ENCODE results near the gene CASK. TPM values are rescaled to one million over a fixed set of nuclear protein-coding genes. Genes with fewer than 3 reads are reported as not detected.
A peak's percentile ranks its signal among the peaks of the same experiment; 100 is the strongest.

CASK gene
- total and polyA plus RNA-seq, 2 donors (not counting 1 experiment from before 2014, with no cell fraction given), result 27.4 to 78.3 TPM

- Histone ChIP-seq H3K27me3 (ENCODE audit: control insufficient read depth, insufficient read depth, low read length) (no peaks in the 10 kb centered on the region), H4K20me1 (ENCODE audit: control insufficient read depth, extremely low read depth, insufficient read depth, low read length) (no peaks in the 10 kb centered on the region), H3K4me2 (ENCODE audit: extremely low read depth, insufficient read depth, low read length) (no peak overlapping the region), H3K4me1 (ENCODE audit: control insufficient read depth, extremely low read depth, insufficient read depth, low read length) (no peaks in the 10 kb centered on the region), H3K9me3 (ENCODE audit: control insufficient read depth, insufficient read depth, low read depth, low read length) (no peaks in the 10 kb centered on the region), H2AFZ (ENCODE audit: low read length) (no peak overlapping the region), H3K9ac (ENCODE audit: insufficient read depth, low read length) (no peak overlapping the region), H3K79me2 (ENCODE audit: control insufficient read depth, insufficient read depth, low read length) (no peaks in the 10 kb centered on the region), H3K4me3 (replicated peaks in 1 of 4; ENCODE audit: control extremely low read depth in 1 of 4, insufficient read depth in 1 of 4, low read depth in 3 of 4, low read length in 4 of 4) (no peak overlapping the region), H3K27ac (ENCODE audit: insufficient read depth, low read length) (no peak overlapping the region), H3K36me3 (ENCODE audit: control insufficient read depth, insufficient read depth, low read length) (no peaks in the 10 kb centered on the region)
- DNase-seq (ENCODE audit: low read depth in 2 of 2), result no peak
- no peak for TF ChIP-seq EZH2 (IDR thresholded peaks at IDR 0.05; ENCODE audit: low read length, missing control alignments)
Observed at GRCh38 chrX:41672643-41673042, 250.7 kb downstream of the CASK start.

DNA sequence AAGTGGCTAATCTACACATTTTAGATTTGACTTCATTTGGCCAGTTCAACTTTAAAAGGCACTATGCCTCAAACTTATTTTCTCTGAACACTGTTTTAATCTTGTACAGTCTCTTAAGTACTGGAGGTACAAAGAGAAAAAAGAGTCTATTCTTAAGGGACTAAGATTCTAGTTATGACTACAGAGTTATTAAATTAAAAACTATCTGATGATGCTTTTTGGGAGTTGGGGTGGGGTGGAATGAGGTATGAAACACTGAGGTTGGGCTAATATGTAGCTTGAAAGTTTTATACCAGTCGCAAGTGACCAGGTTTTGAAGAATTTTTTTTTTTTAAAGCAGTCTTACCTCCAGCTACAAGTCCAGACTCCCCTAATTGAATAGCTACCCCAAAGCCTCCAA lies 252.3 kb downstream of the CASK start:
- Histone ChIP-seq H3K36me3 (ENCODE audit: control insufficient read depth, insufficient read depth, low read length) (no peaks in the 10 kb centered on the region), H3K4me2 (ENCODE audit: extremely low read depth, insufficient read depth, low read length) (no peak overlapping the region), H4K20me1 (ENCODE audit: control insufficient read depth, extremely low read depth, insufficient read depth, low read length) (no peaks in the 10 kb centered on the region), H2AFZ (ENCODE audit: low read length) (no peak overlapping the region), H3K9me3 (ENCODE audit: control insufficient read depth, insufficient read depth, low read depth, low read length) (no peaks in the 10 kb centered on the region), H3K9ac (ENCODE audit: insufficient read depth, low read length) (no peak overlapping the region), H3K4me1 (ENCODE audit: control insufficient read depth, extremely low read depth, insufficient read depth, low read length) (no peaks in the 10 kb centered on the region), H3K79me2 (ENCODE audit: control insufficient read depth, insufficient read depth, low read length) (no peaks in the 10 kb centered on the region), H3K27ac (ENCODE audit: insufficient read depth, low read length) (no peak overlapping the region), H3K27me3 (ENCODE audit: control insufficient read depth, insufficient read depth, low read length) (no peaks in the 10 kb centered on the region), H3K4me3 (replicated peaks in 1 of 4; ENCODE audit: control extremely low read depth in 1 of 4, insufficient read depth in 1 of 4, low read depth in 3 of 4, low read length in 4 of 4) (no peak overlapping the region)
- no peak for DNase-seq (ENCODE audit: low read depth in 2 of 2)
- no peak for TF ChIP-seq CTCF (conservative IDR thresholded peaks at IDR 0.05 in 1 of 2, IDR thresholded peaks at IDR 0.05 in 1 of 2; ENCODE audit: low read depth in 1 of 2, low read length in 2 of 2)
- TF ChIP-seq EZH2 (IDR thresholded peaks at IDR 0.05; ENCODE audit: low read length, missing control alignments), result no peak

GRCh38 chrX:41670112-41670511 lies 253.2 kb downstream of the CASK start:
- no peak overlapping the region for H3K4me3 ChIP-seq (replicated peaks in 1 of 4; ENCODE audit: control extremely low read depth in 1 of 4, insufficient read depth in 1 of 4, low read depth in 3 of 4, low read length in 4 of 4)
- H2AFZ ChIP-seq (ENCODE audit: low read length), result no peak overlapping the region
- H3K79me2 ChIP-seq (ENCODE audit: control insufficient read depth, insufficient read depth, low read length), result no peaks in the 10 kb centered on the region
- H3K4me1 ChIP-seq (ENCODE audit: control insufficient read depth, extremely low read depth, insufficient read depth, low read length), result no peaks in the 10 kb centered on the region
- TF ChIP-seq CTCF (conservative IDR thresholded peaks at IDR 0.05 in 1 of 2, IDR thresholded peaks at IDR 0.05 in 1 of 2; ENCODE audit: low read depth in 1 of 2, low read length in 2 of 2), result no peak
- no peak overlapping the region for H3K27ac ChIP-seq (ENCODE audit: insufficient read depth, low read length)
- no peaks in the 10 kb centered on the region for H3K36me3 ChIP-seq (ENCODE audit: control insufficient read depth, insufficient read depth, low read length)
- H4K20me1 ChIP-seq (ENCODE audit: control insufficient read depth, extremely low read depth, insufficient read depth, low read length), result no peaks in the 10 kb centered on the region
- no peak overlapping the region for H3K9ac ChIP-seq (ENCODE audit: insufficient read depth, low read length)
- H3K27me3 ChIP-seq (ENCODE audit: control insufficient read depth, insufficient read depth, low read length), result no peaks in the 10 kb centered on the region
- H3K9me3 ChIP-seq (ENCODE audit: control insufficient read depth, insufficient read depth, low read depth, low read length), result no peaks in the 10 kb centered on the region
- H3K4me2 ChIP-seq (ENCODE audit: extremely low read depth, insufficient read depth, low read length), result no peak overlapping the region
- peak in 1 of 2 donors; percentile 4 for DNase-seq (ENCODE audit: low read depth in 2 of 2)

All from fibroblast of lung (primary cell).